Measurements from ENCODE around the gene EBNA1BP2. TPM values are rescaled to one million over a fixed set of nuclear protein-coding genes. Genes with fewer than 3 reads are reported as not detected.
"Not testable (repeated sequence)": the region's sequence is repeated elsewhere in the genome, so short reads cannot be mapped to it uniquely, and the experiment has no call there.

Gene EBNA1BP2
- 339 and 360 TPM in 2 replicates for total RNA-seq (2014; rRNA removed; shearing (Covaris generic); ENCODE audit: low replicate concordance)

GRCh38 chr1:43171876-43172526 is at the start of gene EBNA1BP2, which contains the start of gene CFAP57:
TSS of gene EBNA1BP2 (minus strand) at chr1:43172290. CDS start at chr1:43172118, 172 bp downstream.
TSS of gene CFAP57 (plus strand) at chr1:43172330. CDS start at chr1:43172754, 424 bp downstream.
- DNase-seq, result peak; percentile 91
- Histone ChIP-seq H3K36me3 (peaks cover 42% of the 10 kb centered on the region), H3K9me3 (0 out of 2 replicates have a peak, but pooled peaks cover 3% of the 10 kb centered on the region), H3K27me3 (peaks cover 3% of the 10 kb centered on the region; the same call in 1 of the 2 replicates), H3K4me3 (peak within 1 kb of the TSS; percentile 98)

GRCh38 chr1:43221797-43222196 is 49.7 kb upstream of the EBNA1BP2 start:
- DNase-seq, result no peak
- Histone ChIP-seq H3K36me3 (no peaks in the 10 kb centered on the region), H3K9me3 (no peaks in the 10 kb centered on the region), H3K27me3 (no peaks in the 10 kb centered on the region), H3K4me3 (no peak overlapping the region)

GRCh38 chr1:43220905-43221778 is 49.1 kb upstream of the EBNA1BP2 start:
- H3K27me3 ChIP-seq, result no peaks in the 10 kb centered on the region
- no peak overlapping the region for H3K4me3 ChIP-seq
- DNase-seq, result no peak

GRCh38 chr1:43217747-43218146 is 45.7 kb upstream of the EBNA1BP2 start:
- H3K27me3 ChIP-seq, result no peaks in the 10 kb centered on the region
- no peak overlapping the region for H3K4me3 ChIP-seq
- no peaks in the 10 kb centered on the region for H3K36me3 ChIP-seq
- no peaks in the 10 kb centered on the region for H3K9me3 ChIP-seq
- DNase-seq, result no peak

More at GRCh38 chr1:43220905-43221778, 49.1 kb upstream of the EBNA1BP2 start:
- Histone ChIP-seq H3K9me3 (no peaks in the 10 kb centered on the region), H3K36me3 (no peaks in the 10 kb centered on the region)

DNA sequence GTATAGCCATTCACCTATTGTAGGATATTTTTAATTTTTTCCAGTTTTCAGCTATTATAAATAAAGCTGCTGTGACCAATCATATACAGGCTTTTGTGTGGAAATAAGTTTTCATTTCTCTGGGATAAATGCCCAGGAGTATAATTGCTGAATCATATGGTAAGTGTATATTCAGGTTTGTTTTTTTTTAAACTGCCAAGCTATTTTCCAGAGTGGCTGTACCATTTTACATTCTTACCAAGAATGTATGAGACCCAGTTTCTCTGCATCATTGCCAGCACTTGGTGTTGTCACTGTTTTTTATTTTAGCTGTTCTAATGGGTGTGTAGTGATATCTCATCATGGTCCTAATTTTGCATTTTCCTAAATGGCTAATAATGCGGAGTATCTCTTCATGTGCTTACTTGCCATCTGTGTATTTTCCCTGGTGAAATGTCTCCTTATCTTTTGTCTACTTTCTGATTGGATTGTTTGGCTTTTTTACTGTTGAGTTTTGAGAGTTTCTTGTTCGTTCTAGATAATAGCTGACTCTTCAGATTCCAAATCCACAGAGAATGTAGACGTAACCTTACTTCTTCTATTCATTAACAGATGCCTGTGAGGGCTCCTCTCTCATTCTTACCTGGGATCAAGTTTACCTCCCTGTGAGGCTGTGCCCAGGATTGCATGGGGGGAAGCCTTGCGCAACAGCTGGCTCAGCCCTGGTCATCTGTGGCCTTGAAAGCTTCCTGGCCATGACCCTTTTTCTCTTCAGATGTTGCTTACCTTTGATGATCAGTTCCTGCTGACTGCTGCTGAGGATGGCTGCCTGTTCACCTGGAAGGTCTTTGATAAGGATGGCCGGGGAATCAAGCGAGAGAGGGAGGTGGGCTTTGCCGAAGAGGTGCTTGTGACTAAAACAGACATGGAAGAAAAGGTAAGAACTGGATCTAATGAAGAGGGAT is 42.7 kb upstream of the EBNA1BP2 start:
- no peak overlapping the region for H3K4me3 ChIP-seq
- H3K27me3 ChIP-seq, result no peaks in the 10 kb centered on the region
- no peak for DNase-seq
- H3K36me3 ChIP-seq, result no peaks in the 10 kb centered on the region
- no peaks in the 10 kb centered on the region for H3K9me3 ChIP-seq

- H3K4me3 ChIP-seq, DNase-seq, H3K27me3 ChIP-seq, H3K9me3 ChIP-seq, H3K36me3 ChIP-seq: not testable (repeated sequence)
These were observed 36.2 kb upstream of the EBNA1BP2 start for GRCh38 chr1:43208277-43208676.

- no peaks in the 10 kb centered on the region for H3K27me3 ChIP-seq
- no peak for DNase-seq
- H3K4me3 ChIP-seq, result no peak overlapping the region
- peaks cover 2% of the 10 kb centered on the region; the same call in 1 of the 2 replicates for H3K9me3 ChIP-seq
- H3K36me3 ChIP-seq, result no peaks in the 10 kb centered on the region
These were observed 35.3 kb upstream of the EBNA1BP2 start for GRCh38 chr1:43207229-43207853.

GRCh38 chr1:43206600-43207228 is 34.6 kb upstream of the EBNA1BP2 start:
- no peaks in the 10 kb centered on the region for H3K36me3 ChIP-seq
- DNase-seq, result peak; percentile 96
- peaks cover 2% of the 10 kb centered on the region; the same call in 1 of the 2 replicates for H3K9me3 ChIP-seq
- H3K4me3 ChIP-seq, result no peak overlapping the region
- H3K27me3 ChIP-seq, result no peaks in the 10 kb centered on the region

GRCh38 chr1:43205671-43206070 is 33.6 kb upstream of the EBNA1BP2 start:
- peaks cover 2% of the 10 kb centered on the region; the same call in 1 of the 2 replicates for H3K9me3 ChIP-seq
- DNase-seq, result peak; percentile 21
- no peaks in the 10 kb centered on the region for H3K27me3 ChIP-seq
- no peak overlapping the region for H3K4me3 ChIP-seq
- no peaks in the 10 kb centered on the region for H3K36me3 ChIP-seq

GRCh38 chr1:43204394-43204793 is 32.3 kb upstream of the EBNA1BP2 start:
- no peak for DNase-seq
- Histone ChIP-seq H3K27me3 (no peaks in the 10 kb centered on the region), H3K9me3 (peaks cover 2% of the 10 kb centered on the region; the same call in 1 of the 2 replicates), H3K36me3 (no peaks in the 10 kb centered on the region), H3K4me3 (no peak overlapping the region)

GRCh38 chr1:43203859-43204258 is 31.8 kb upstream of the EBNA1BP2 start:
- Histone ChIP-seq H3K36me3 (no peaks in the 10 kb centered on the region), H3K27me3 (no peaks in the 10 kb centered on the region), H3K4me3 (no peak overlapping the region), H3K9me3 (peaks cover 2% of the 10 kb centered on the region; the same call in 1 of the 2 replicates)
- no peak for DNase-seq

DNA sequence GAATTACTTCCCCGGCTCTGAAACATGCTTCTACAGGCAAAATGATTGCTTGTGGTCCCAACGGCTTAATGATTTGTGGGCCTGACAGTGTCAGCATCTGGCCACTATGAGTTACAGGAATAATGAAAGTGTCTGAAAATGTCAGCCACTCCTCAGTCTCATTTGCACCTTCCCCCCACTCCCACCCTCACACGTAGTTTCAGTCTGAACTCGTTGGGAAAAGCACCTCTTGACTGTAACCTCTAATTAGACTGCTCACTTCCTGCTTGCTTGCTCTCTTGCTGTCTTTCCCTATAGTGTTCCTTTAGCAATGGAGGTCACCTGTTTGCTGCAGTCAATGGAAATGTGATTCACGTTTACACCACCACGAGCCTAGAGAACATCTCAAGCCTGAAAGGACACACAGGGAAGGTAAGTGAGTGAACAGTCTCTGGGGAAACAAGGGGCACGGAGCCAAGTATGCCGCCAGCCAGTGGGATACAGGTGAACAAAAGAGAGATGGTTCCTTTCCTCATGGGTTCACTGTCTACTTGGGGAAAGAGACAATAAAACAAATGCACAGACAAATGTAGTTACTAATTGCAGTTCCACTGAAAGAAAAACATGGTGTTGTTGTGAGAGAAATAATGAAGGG is 27.1 kb upstream of the EBNA1BP2 start:
- Histone ChIP-seq H3K4me3 (no peak overlapping the region), H3K27me3 (no peaks in the 10 kb centered on the region), H3K36me3 (no peaks in the 10 kb centered on the region), H3K9me3 (peaks cover 4% of the 10 kb centered on the region)
- DNase-seq, result no peak

- H3K36me3 ChIP-seq, result no peaks in the 10 kb centered on the region
- peaks cover 10% of the 10 kb centered on the region for H3K9me3 ChIP-seq
- H3K4me3 ChIP-seq, result no peak overlapping the region
- no peak for DNase-seq
- no peaks in the 10 kb centered on the region for H3K27me3 ChIP-seq
These were observed 25.4 kb upstream of the EBNA1BP2 start for GRCh38 chr1:43197343-43198127.

DNA sequence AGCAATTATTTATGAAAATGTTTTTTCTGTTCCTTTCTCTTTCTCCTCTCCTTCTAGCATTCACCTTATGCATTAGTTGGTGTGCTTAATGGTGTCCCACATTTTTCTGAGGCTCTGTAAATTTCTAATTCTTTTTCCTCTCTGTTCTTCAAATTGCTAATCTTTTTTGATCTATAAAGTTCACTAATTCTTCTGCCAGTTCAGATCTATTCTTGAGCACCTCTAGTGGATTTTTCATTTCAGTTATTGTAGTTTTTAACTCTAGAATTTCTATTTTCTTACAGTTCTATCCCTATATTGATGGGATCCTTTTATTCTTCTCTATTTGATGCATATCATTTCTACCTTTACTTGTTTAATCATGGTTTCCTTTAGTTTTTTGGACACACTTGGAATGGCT is 22.4 kb upstream of the EBNA1BP2 start:
- no peaks in the 10 kb centered on the region for H3K27me3 ChIP-seq
- peaks cover 15% of the 10 kb centered on the region for H3K9me3 ChIP-seq
- no peaks in the 10 kb centered on the region for H3K36me3 ChIP-seq
- H3K4me3 ChIP-seq, result no peak overlapping the region
- no peak for DNase-seq

All from MG63 (cell line).